ENCODE results near the gene ARAP1.

ARAP1 gene

GRCh38 chr11:72764503-72764902 is 12.3 kb upstream of the ARAP1 start:
- DNase-seq: no peak

DNA sequence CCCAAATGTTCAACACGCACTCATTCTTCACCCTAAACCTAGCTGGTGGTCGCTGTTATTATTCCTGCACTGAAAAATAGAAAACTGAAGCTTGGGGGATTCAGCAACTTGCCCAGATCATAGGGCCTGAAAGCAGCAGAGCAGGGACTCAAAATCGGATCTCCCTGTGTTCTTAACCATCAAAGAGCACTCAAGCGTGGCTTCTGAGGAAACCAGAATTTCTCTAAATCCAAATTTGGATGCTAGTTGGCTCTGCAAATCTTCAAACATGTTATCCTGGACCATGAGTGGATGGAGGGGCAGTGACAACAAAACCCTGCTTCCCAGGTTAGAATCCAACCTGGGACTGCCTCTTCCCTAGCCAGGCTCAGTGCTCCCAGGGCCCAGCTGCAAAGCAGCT is 11.6 kb upstream of the ARAP1 start:
- no peak for DNase-seq

DNA sequence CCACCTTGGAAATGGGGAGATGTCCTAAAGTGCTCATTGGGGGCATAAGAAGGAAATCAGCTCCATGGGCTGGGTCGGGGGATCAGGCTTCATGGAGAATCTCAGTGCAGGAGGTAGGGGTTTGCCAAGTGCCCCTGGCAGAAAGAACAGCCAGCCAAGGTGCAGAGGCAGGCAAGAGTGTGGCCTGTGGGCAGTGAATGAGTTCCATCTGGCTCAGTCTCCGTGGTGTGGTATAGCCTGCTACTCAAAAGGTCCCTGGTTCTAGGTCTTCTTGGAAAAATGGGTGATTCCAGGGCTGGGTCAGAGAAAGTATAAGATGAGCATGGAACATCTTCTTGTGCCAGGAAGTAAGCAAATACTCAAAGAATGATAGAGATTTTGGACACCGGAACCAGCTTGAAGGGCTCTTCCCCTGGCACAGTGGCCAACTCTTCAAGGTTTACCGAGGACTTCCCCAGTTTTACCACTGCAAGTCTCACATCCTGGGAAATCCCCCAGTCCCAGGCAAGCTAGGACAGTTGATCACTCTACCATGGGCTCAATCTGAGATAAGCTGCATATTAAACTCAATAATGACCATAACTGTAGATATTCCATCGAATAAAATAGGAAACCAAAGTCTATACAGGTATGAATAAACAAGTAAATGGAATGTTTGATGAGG is 10.6 kb upstream of the ARAP1 start:
- no peak for DNase-seq

DNA sequence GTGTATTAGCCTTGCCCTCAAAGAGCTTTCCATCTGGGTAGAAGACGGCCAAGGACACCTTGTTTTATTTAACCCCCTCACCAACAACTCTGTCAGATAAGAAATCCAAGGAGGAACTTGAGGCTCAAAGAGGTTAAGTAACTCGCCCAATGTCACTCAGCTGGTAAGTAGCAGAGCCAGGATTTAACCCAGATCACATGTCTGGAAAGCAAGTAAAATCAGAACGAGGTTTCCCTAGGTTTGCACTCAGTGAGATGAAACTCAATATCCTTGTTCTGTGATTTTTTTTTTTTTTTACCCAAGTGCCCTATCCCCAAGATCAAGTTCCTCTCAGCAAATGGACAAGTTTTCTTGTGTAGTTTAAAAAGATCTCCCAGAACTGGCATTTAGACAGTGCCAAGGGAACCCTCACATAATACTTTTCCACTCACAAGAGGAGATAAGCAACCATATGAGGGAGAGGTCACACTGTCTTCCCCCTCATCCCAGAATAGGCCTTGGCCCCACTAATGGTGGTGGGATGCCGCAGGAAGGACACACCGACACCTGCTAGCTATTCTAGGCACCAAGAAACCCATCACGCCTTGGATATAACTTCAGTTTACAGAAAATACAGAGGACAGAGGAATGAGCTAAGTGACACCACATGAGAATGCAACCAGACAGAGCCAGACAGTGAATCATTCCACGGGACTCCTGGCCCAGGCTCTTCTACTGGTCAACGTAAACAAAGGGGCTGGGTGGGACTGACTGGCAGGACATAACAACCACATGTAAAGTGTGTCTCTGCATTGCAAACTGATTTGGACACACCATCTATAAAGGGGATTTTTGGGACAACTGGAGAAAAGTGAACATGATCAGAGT is 8.6 kb upstream of the ARAP1 start:
- no peak for DNase-seq

- no peak for DNase-seq
Observed at GRCh38 chr11:72759468-72759985, 7.3 kb upstream of the ARAP1 start.

- peak in 5 of 56 donors; percentile 31 to 66 (median 44) for DNase-seq
Observed at GRCh38 chr11:72758690-72759389, 6.6 kb upstream of the ARAP1 start.

- DNase-seq: no peak
Observed at GRCh38 chr11:72758304-72758689, 6.1 kb upstream of the ARAP1 start.

DNA sequence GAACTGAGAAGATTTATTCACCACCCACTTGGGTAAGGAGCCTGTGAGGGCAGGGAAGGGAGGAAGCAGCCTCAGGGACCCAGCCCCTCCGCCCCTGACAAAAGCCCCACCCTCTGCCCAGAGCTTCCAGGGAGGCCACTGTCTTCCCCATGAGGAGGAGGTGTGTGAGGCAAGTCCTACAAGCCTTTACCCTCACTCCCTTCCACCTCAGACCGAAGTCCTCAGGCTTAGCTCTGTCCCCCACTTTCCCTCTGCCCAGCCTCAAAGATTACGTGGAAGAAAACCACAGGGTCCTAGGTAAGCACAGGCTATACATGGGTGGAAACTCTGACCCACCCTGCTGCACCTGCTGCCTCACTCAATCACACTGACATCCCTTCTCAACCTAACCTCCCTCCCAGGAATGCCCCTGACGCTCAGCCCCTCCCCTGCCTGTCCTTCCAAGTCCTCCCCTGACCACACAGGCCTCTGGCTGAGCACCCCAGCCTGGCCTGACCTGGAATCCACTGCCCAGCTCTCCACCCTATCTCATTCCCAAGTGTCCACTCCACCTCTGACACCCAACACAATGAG is 3.6 kb upstream of the ARAP1 start:
- no peak for DNase-seq

- DNase-seq: no peak
Observed at GRCh38 chr11:72754544-72755155, 2.4 kb upstream of the ARAP1 start.

DNA sequence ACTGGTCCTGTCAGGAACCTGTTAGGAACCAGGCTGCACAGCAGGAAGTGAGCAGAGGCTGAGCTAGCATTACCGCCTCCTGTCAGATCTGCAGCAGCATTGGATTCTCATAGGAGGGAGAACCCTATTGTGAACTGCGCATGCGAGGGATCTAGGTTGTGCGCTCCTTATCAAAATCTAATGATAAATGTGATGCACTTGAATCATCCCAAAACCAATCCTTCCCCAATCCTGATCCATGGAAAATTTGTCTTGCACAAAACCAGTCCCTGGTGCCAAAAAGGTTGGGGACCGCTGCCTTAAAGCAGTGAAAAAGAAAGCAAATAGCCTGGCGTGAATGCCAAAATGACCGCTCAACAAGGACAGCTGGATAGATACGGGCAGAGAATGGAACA is 1.9 kb upstream of the ARAP1 start:
- DNase-seq: no peak

- peak in 16 of 56 donors; percentile 17 to 60 (median 43) for DNase-seq
Observed at GRCh38 chr11:72753341-72754148, 1.3 kb upstream of the ARAP1 start.

- peak in 2 of 56 donors; percentile 29 to 40 for DNase-seq
Observed at GRCh38 chr11:72751116-72752087, 806 bp downstream of the ARAP1 start.

DNA sequence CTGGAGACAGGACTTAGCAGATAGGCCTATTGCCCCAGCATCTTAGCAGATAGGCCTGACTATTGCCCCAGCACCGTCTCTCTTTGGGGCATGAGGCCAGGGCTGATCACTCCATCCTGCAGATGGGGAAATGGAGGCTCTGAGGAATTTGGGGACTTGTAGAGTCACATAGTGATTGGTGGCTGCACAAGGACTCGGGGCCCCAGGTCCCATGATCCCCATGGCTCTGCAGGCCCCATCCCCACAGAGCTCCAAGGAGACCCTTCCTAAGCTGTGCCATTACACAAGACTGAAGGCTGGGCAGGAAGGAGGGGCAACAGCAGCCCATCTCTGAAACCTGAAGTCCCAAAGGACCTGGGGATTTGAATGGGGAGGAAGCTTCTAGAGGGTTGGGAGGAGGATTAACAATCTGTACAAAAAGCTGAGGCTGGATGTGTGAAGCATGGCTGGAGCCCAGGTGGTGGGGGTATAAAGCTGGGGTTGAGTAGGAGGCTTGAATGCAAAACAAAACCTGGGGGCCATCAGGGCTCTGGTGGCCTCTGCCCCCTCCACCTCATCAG is 1.6 kb downstream of the ARAP1 start:
- DNase-seq: peak in 5 of 56 donors; percentile 36 to 67 (median 51)

- DNase-seq: peak in 51 of 56 donors; percentile 20 to 84 (median 70)
Observed at GRCh38 chr11:72750086-72750485, 2.1 kb downstream of the ARAP1 start.

- DNase-seq: no peak
Observed at GRCh38 chr11:72747289-72747855, 4.8 kb downstream of the ARAP1 start.

DNA sequence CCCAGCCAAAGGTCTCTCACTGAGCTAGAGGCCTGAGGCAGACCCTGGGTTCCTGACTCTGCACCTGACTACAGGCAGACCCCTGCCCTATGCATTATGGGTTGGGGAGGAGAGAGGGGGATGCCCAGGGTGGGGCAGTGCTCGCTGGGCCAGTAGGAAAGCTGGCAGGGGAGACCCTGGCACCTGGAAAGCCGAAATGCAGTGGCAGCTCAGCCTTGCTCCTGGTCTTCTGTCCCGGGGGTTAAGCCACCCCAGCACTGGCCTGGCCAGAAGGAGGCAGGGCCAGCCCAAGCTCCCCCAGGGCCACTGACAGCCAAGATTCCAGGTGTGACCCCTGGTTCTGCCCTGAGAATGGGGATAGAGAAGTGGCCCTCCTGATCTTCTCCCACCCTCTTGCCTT is 5.4 kb downstream of the ARAP1 start:
- DNase-seq: no peak

- no peak for DNase-seq
Observed at GRCh38 chr11:72745925-72746550, 6.2 kb downstream of the ARAP1 start.

- DNase-seq: no peak
Observed at GRCh38 chr11:72745511-72745910, 6.7 kb downstream of the ARAP1 start.
